NCI-H146 treated with DMSO at 0.1 percent for 48 hours (cell line): ENCODE results near the gene TIMP1.
"Not testable (repeated sequence)": the region's sequence is repeated elsewhere in the genome, so short reads cannot be mapped to it uniquely, and the experiment has no call there.

Experiments used
- DNase-seq: peaks from one replicate; lab custom pipeline; 2025; ENCODE audit not compliant: unreplicated experiment; lab: John Stamatoyannopoulos, UW

TIMP1 gene

GRCh38 chrX:47603125-47603524 lies 20.9 kb downstream of the TIMP1 start:
- DNase-seq = not testable (repeated sequence)

GRCh38 chrX:47605024-47605423 lies 22.8 kb downstream of the TIMP1 start:
- DNase-seq = no peak

- DNase-seq = no peak
These were observed 24.9 kb downstream of the TIMP1 start for GRCh38 chrX:47607091-47607490.

- DNase-seq = no peak
These were observed 26.0 kb downstream of the TIMP1 start for GRCh38 chrX:47608130-47608810.

- DNase-seq = no peak
These were observed 28.3 kb downstream of the TIMP1 start for GRCh38 chrX:47610511-47610910.

- no peak for DNase-seq
These were observed 29.3 kb downstream of the TIMP1 start for GRCh38 chrX:47611489-47611888.

- no peak for DNase-seq
These were observed 29.7 kb downstream of the TIMP1 start for GRCh38 chrX:47611926-47612325.

GRCh38 chrX:47612418-47612817 lies 30.2 kb downstream of the TIMP1 start:
- no peak for DNase-seq

- no peak for DNase-seq
These were observed 30.8 kb downstream of the TIMP1 start for GRCh38 chrX:47613082-47613481.

- DNase-seq = no peak
These were observed 32.4 kb downstream of the TIMP1 start for GRCh38 chrX:47614618-47615017.

- no peak for DNase-seq
These were observed 36.8 kb downstream of the TIMP1 start for GRCh38 chrX:47618923-47619485.

GRCh38 chrX:47619486-47620302 lies 37.5 kb downstream of the TIMP1 start, which contains the start of gene SYN1:
TSS of gene SYN1 (minus strand) at chrX:47619857. CDS start at chrX:47619728, 129 bp downstream.
- DNase-seq = peak; percentile 44

GRCh38 chrX:47620303-47620685 lies 38.1 kb downstream of the TIMP1 start:
- no peak for DNase-seq

- no peak for DNase-seq
These were observed 39.6 kb downstream of the TIMP1 start for GRCh38 chrX:47621851-47622250.

GRCh38 chrX:47623540-47624027 lies 41.3 kb downstream of the TIMP1 start:
- DNase-seq = peak; percentile 71

GRCh38 chrX:47625365-47625764 lies 43.1 kb downstream of the TIMP1 start:
- DNase-seq = no peak

GRCh38 chrX:47628982-47629381 lies 46.7 kb downstream of the TIMP1 start:
- no peak for DNase-seq

GRCh38 chrX:47629419-47630200 lies 47.4 kb downstream of the TIMP1 start, which contains the start of gene CFP:
TSS of gene CFP (minus strand) at chrX:47629930. CDS start at chrX:47629844, 86 bp downstream.
- DNase-seq = no peak

- no peak for DNase-seq
These were observed 49.4 kb downstream of the TIMP1 start for GRCh38 chrX:47631676-47632075.

GRCh38 chrX:47632666-47633065 lies 50.4 kb downstream of the TIMP1 start:
- DNase-seq = no peak
